A549 treated with Mapracorat at 1 μM for 4 hours (cell line): ENCODE results near the gene NEUROD6. TPM values are rescaled to one million over a fixed set of nuclear protein-coding genes. Genes with fewer than 3 reads are reported as not detected.

Source experiments
- total RNA-seq: library from RNA; stranded (reverse); fragments of 200-300 nt; extraction: Qiagen RNA extraction; gene quantifications from 5 replicates; pipeline ENCODE4 v1.2.3, GENCODE V29; 2022

NEUROD6 gene
- not detected in 5 replicates for total RNA-seq

DNA sequence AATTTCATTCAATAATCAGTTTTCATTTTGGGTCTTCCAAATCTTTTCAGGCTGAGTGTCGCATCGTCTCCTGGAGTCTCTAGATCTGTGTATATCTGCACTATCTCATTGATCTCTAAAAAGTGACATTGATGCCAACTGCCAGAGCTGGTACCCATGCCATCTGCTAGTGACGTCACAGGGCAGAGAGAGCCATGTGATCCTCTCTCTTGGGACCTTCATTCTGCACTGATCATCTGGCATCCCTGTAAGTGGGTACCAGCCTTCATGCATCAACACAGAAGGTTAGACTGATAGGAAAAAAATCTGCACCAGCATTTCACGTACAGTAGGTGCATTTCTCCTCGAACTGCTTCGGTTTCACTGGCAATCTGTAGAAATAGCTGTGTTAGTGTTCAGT is at the start of gene NEUROD6:
Gene NEUROD6, minus strand, starts transcription at position 124 of the 400 bp plus-strand sequence. CDS start 1,458 bp downstream, outside the sequence.

Other genes with a start within 250 kb of the NEUROD6 start
- not detected in 5 replicates for gene ITPRID1, start 173.4 kb upstream of the NEUROD6 start, total RNA-seq